ENCODE measurements around the gene CHN2. TPM values are rescaled to one million over a fixed set of nuclear protein-coding genes. Genes with fewer than 3 reads are reported as not detected.

The CHN2 gene
- total RNA-seq, 1 experiment from 2014 or later, result 5.0 TPM

GRCh38 chr7:29185613-29186012 is 9.0 kb upstream of the CHN2 start (continued):
- TF ChIP-seq PRDM15 (CRISPR knock-in tag; IDR thresholded peaks at IDR 0.05) (no peak), IRF1 (CRISPR knock-in tag; IDR thresholded peaks at IDR 0.05) (no peak), ZBTB43 (CRISPR knock-in tag; IDR thresholded peaks at IDR 0.05) (no peak), TCF7 (CRISPR knock-in tag; IDR thresholded peaks at IDR 0.05; ENCODE audit: low read depth) (no peak), SP1 (CRISPR knock-in tag; conservative IDR thresholded peaks at IDR 0.05) (no peak), ZNF317 (CRISPR knock-in tag; IDR thresholded peaks at IDR 0.05; ENCODE audit: borderline replicate concordance, low read depth) (no peak), ATF3 (CRISPR knock-in tag; conservative IDR thresholded peaks at IDR 0.05) (no peak), ATF6 (CRISPR knock-in tag; IDR thresholded peaks at IDR 0.05) (no peak)

GRCh38 chr7:29189743-29190201 is 4.8 kb upstream of the CHN2 start:
- DNase-seq (ENCODE audit: low spot score) (peak; percentile 97), ATAC-seq (peak; percentile 87)
- H3K4me1 Mint-ChIP-seq, result peaks cover 46% of the 10 kb centered on the region
- peaks cover 48% of the 10 kb centered on the region for H3K27me3 Mint-ChIP-seq (ENCODE audit: low read depth)
- H3K36me3 Mint-ChIP-seq, result no peaks in the 10 kb centered on the region
- H3K4me3 Mint-ChIP-seq, result peak overlapping the region; percentile 46
- peak overlapping the region; percentile 45; the same call in 1 of the 2 replicates for H3K27ac Mint-ChIP-seq
- H3K9me3 Mint-ChIP-seq, result no peaks in the 10 kb centered on the region
- ChIA-PET POLR2A (interaction anchor here (0.7 to 2.1 kb wide), 3 partner anchors 156 to 233 kb away, joined by 3 to 5 read pairs (median 4); no protein-coding TSS in a partner anchor), CTCF (interaction anchor here (0.5 to 3.4 kb wide), 112 partner anchors 8 to 1089 kb away, joined by 3 to 44 read pairs (median 5); partner anchors contain the start of gene CPVL)
- TF ChIP-seq ZNF263 (CRISPR knock-in tag; IDR thresholded peaks at IDR 0.05; ENCODE audit: low read depth), result no peak
- 0 out of 2 replicates have a peak, but pooled peaks have one; percentile 58 for TF ChIP-seq ZBTB43 (CRISPR knock-in tag; IDR thresholded peaks at IDR 0.05)
- TF ChIP-seq FOXK1 (CRISPR knock-in tag; IDR thresholded peaks at IDR 0.05), result peak; percentile 70
- peak; percentile 51; the same call in 1 of the 2 replicates for TF ChIP-seq ETV6 (CRISPR knock-in tag; IDR thresholded peaks at IDR 0.05)
- peak; percentile 91 for TF ChIP-seq ZNF423 (CRISPR knock-in tag; IDR thresholded peaks at IDR 0.05)
- no peak for TF ChIP-seq OVOL2 (CRISPR knock-in tag; IDR thresholded peaks at IDR 0.05; ENCODE audit: borderline replicate concordance)
- peak; percentile 69 for TF ChIP-seq MAX (CRISPR knock-in tag; IDR thresholded peaks at IDR 0.05)
- TF ChIP-seq E2F1 (CRISPR knock-in tag; IDR thresholded peaks at IDR 0.05), result no peak
- peak; percentile 73 for TF ChIP-seq HMGXB4 (CRISPR knock-in tag; IDR thresholded peaks at IDR 0.05)
- no peak for TF ChIP-seq IRF2 (CRISPR knock-in tag; IDR thresholded peaks at IDR 0.05; ENCODE audit: borderline replicate concordance, low read depth)
- peak; percentile 61; the same call in 1 of the 2 replicates for TF ChIP-seq ZBTB21 (CRISPR knock-in tag; IDR thresholded peaks at IDR 0.05; ENCODE audit: borderline replicate concordance)
- TF ChIP-seq ZNF425 (CRISPR knock-in tag; conservative IDR thresholded peaks at IDR 0.05), result no peak
- no peak for TF ChIP-seq RORB (CRISPR knock-in tag; IDR thresholded peaks at IDR 0.05)

Data from WTC11 (cell line).